Neural cell (in vitro differentiated cells): ENCODE measurements around the gene APOM.

Source experiments
- CTCF ChIP-seq: fragments of 450-650 bp; IDR thresholded peaks from 2 replicates; pipeline ENCODE4 v1.5.1; 2014; ENCODE audit warnings: antibody characterized with exemption, mild to moderate bottlenecking, moderate library complexity; ENCODE audit not compliant: poor library complexity, severe bottlenecking
- EP300 ChIP-seq: fragments of 450-650 bp; conservative IDR thresholded peaks from 2 replicates; pipeline ENCODE4 v1.6.1; 2014; ENCODE audit warnings: antibody characterized with exemption, mild to moderate bottlenecking, moderate library complexity; ENCODE audit not compliant: poor library complexity, severe bottlenecking
- POLR2AphosphoS5 ChIP-seq: IDR thresholded peaks from 2 replicates; pipeline ENCODE4 v1.6.1; 2012
- RAD21 ChIP-seq: fragments of 450-650 bp; conservative IDR thresholded peaks from 2 replicates; pipeline ENCODE4 v1.6.1; 2014; ENCODE audit warnings: antibody characterized with exemption, mild to moderate bottlenecking, moderate library complexity
- TF ChIP-seq, protein P1 (sequence below): IDR thresholded peaks from 2 replicates; pipeline ENCODE4 v1.6.1; 2012; ENCODE audit warnings: borderline replicate concordance

DNA sequence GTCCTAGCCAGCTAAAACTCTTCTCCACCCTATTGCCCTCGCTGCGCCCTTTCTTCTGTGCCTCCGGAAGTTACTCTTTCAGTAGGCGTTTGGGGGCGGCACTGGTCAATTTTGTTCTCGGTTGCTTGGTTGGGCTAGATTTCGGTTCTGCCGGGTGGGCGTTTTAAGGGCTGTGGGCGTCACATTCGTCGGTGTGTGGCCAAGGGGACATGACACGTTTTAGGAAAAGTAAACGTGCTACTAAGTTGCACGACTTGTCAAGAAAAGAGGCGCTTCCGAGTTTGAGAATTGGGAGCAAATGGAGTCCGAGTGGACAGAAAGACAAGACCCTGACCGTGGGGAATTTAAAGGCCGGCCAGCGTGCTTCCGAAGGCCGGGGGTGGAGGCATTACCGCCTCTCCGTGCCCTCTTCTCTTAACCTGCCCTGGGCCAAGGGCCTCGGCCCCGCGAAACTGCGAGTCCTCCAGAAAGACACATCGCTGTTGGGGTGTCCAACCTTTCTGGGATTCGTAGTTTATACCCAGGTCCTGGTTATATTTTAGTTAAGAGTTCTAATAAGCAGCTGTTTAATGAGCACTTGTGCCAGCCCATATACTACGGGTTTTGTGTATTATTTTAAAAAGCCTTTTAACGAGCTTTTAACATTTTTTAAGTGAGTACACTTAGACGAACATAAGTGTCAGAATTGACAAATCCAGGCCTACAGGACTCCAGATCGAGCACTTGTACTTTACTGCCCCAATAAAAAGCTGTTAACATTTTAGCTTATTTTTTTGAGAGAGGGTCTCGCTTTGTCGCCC lies 2.6 kb upstream of the APOM start:
- TF ChIP-seq EP300 = no peak
- TF ChIP-seq, protein P1, sequence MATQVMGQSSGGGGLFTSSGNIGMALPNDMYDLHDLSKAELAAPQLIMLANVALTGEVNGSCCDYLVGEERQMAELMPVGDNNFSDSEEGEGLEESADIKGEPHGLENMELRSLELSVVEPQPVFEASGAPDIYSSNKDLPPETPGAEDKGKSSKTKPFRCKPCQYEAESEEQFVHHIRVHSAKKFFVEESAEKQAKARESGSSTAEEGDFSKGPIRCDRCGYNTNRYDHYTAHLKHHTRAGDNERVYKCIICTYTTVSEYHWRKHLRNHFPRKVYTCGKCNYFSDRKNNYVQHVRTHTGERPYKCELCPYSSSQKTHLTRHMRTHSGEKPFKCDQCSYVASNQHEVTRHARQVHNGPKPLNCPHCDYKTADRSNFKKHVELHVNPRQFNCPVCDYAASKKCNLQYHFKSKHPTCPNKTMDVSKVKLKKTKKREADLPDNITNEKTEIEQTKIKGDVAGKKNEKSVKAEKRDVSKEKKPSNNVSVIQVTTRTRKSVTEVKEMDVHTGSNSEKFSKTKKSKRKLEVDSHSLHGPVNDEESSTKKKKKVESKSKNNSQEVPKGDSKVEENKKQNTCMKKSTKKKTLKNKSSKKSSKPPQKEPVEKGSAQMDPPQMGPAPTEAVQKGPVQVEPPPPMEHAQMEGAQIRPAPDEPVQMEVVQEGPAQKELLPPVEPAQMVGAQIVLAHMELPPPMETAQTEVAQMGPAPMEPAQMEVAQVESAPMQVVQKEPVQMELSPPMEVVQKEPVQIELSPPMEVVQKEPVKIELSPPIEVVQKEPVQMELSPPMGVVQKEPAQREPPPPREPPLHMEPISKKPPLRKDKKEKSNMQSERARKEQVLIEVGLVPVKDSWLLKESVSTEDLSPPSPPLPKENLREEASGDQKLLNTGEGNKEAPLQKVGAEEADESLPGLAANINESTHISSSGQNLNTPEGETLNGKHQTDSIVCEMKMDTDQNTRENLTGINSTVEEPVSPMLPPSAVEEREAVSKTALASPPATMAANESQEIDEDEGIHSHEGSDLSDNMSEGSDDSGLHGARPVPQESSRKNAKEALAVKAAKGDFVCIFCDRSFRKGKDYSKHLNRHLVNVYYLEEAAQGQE = peak; percentile 3
- TF ChIP-seq CTCF = peak; percentile 56
- peak; percentile 15 for TF ChIP-seq RAD21
- TF ChIP-seq POLR2AphosphoS5 = no peak
